Activated CD4-positive, alpha-beta T cell treated with anti-CD3 and anti-CD28 coated beads, Interleukin-2, amount 50 U/mL, for 1 hour (primary cell): ENCODE measurements around the gene TFF1.
"Not testable (repeated sequence)": the region's sequence is repeated elsewhere in the genome, so short reads cannot be mapped to it uniquely, and the experiment has no call there.

Experiments used
- DNase-seq: peaks from one replicate; pipeline ENCODE4 v3.0.0-alpha.2; 2020

The TFF1 gene

GRCh38 chr21:42366292-42367010, at the start of gene TFF1:
Gene TFF1, minus strand, starts transcription at chr21:42366535. Its CDS starts 40 bp downstream, at chr21:42366495.
- no peak for DNase-seq

- DNase-seq = peak; percentile 89
Observed at GRCh38 chr21:42414928-42415769, 48.8 kb upstream of the TFF1 start.

GRCh38 chr21:42414553-42414927, 48.2 kb upstream of the TFF1 start:
- DNase-seq = no peak

DNA sequence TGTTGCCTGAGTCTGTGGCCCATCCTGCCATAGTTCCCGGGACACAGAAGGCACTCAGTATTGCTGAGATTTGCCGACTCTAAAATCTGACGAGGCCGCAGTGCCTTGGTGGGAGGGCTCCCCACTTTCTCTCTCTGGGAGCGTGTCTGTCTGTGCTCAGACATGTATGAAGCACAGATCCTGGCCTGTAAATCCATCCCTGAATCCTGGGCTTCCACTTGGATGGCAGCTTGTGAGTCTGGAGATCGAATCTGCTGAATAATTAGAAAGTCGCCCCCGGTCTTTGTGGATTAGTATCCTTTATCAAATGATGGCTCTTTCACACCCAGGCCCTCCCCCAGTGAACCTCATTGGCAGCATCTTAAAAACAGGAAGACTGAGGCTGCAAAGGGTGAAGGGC, 47.7 kb upstream of the TFF1 start:
- DNase-seq = no peak

- DNase-seq = no peak
Observed at GRCh38 chr21:42413500-42413899, 47.2 kb upstream of the TFF1 start.

- DNase-seq = no peak
Observed at GRCh38 chr21:42413093-42413492, 46.8 kb upstream of the TFF1 start.

DNA sequence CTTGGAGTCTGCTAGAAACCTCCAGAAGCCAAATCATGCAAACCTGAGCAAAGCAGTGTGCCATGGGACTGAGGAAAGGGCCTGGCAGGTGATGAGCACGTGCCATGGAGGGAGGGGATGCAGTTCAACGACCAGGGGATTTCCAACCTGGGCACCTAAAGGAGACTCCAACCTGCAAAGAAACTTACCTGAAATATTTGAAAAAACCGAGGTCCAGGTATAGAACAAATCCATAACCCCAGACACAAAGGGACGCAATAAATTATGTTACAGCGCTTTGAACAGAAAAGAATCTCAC, 46.2 kb upstream of the TFF1 start:
- DNase-seq = no peak

DNA sequence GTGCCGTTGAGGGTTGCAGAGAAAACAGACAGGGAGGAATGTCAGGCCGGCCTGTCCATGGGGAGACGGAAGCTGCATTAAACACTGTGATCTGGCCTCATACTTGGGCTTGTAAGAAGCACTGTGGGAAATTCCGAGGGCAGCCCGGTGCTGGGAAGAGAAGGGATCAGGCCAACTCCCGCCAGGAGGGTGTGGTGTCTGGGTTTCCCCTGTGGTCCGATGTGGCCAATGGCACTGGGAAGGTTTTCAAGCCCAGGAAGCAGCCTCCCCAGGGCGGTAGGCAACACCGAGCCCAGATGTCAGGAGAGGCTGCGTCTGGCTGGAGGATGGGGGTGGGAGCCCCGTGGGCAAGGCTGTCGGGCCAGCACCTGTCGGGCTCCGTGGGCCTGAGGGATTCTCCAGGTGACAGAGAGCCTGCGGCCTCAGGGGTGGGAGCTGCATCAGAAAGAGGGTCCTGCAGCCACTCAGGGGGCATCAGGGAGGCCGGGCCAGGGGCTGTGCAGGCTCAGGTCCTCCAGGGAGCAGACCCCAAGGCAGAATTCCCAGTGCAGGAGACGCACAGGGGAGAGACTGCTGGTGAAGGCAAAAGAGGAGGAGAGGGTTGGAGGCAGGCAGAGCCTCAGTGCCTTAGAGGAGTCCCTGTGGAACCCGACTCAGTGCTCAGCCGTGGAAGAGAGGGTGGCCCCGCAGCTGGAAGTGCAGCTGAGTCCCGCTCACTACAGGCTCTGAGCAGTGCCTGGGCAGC, 45.7 kb upstream of the TFF1 start:
- no peak for DNase-seq

- DNase-seq = peak; percentile 48
Observed at GRCh38 chr21:42411197-42411869, 45.0 kb upstream of the TFF1 start.

GRCh38 chr21:42409366-42409765, 43.0 kb upstream of the TFF1 start:
- DNase-seq = no peak

GRCh38 chr21:42408718-42409117, 42.4 kb upstream of the TFF1 start:
- not testable (repeated sequence) for DNase-seq

DNA sequence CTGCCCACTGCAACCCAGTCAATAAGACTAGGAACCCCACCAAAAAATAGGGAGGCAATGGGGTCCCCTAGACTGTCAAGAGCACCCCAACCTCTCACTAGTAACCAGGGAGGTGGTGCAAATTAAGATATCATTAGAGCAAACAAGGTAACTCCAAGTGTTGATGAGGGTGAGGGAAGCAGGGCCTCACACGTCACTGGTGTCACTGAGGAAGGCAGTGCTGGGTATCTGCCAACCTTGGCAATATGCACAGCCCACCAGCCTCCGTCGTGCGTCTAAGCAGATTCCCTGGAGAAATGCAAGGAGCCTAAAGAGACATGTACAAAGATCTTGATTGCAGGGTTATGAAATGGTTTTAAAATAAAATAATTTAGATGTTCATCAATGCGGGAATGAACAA, 41.1 kb upstream of the TFF1 start:
- DNase-seq = no peak

DNA sequence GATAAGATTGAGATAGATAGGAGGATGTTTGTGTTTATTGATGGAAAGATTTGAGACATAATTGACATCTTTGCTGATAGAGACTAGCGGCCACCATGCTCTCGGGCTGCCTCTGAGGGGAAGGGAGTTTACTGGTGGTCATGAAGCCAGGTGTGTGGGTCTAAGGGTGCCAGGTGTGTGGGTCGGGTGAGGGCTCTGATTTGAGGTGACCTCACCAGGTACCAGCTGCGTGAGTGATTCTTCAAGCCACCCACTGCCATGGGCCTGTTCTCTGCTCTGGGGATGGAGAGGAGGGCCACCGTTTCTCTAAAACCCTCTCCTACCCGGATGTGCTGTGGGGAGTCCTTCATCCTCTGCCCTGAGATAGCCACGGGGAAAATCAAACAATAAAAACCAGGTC, 40.5 kb upstream of the TFF1 start:
- DNase-seq = no peak

GRCh38 chr21:42406201-42406621, 39.9 kb upstream of the TFF1 start:
- DNase-seq = peak; percentile 43

GRCh38 chr21:42405064-42406013, 39.0 kb upstream of the TFF1 start:
- DNase-seq = no peak

DNA sequence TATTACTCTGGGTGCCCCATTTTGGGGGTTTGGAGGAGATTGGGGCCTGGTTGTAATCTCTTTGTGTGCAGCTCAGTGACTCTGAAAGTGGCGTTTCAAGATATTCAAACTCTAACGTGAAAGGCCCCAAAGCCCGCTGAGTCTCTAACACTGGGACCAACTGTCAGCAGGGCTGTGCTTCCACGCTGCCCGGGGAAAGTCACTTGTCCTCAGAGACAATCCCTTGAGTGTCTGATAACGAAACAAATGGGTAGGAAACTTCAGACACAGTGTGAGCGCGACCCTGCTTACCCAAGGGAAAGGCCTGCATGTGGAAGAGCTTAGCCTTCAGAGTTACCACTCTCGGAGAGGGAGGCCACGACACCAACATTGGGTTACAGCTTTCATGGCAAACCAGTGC, 38.2 kb upstream of the TFF1 start:
- no peak for DNase-seq

DNA sequence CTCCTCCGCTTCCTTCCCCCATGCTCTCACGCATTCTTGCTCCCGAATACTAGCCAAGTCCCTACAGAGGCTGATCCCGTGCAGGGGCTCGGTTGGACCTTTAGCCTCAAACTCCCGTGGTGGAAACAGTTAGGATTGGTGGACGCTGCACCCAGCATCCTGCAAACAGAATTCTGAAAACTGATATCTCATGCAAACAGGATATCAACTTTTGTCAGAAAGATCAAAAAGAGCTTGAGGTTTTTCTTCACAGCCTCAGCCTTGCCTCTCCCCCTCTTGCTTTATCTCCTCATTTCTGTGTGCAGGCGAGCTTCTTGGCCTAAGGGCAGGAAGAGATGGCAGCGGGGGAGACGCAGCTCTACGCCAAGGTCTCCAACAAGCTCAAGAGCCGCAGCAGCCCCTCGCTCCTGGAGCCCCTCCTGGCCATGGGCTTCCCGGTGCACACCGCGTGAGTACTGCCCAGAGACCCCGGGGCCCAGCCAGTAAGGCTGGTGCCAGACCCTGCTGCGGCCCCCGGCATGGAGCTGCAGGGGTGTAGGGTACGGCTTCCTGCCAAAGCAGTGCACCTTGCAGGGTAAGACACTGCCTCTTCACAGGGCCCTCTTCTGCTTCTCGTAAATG, 37.4 kb upstream of the TFF1 start, which contains the start of gene UBASH3A:
Gene UBASH3A (plus strand): TSS at position 292 of the 621 bp plus-strand sequence. CDS start 44 bp downstream, at position 336.
- DNase-seq = peak; percentile 49

- no peak for DNase-seq
Observed at GRCh38 chr21:42401820-42402251, 35.5 kb upstream of the TFF1 start.

GRCh38 chr21:42401154-42401553, 34.8 kb upstream of the TFF1 start:
- no peak for DNase-seq

- no peak for DNase-seq
Observed at GRCh38 chr21:42400525-42400924, 34.2 kb upstream of the TFF1 start.

GRCh38 chr21:42398436-42399028, 32.2 kb upstream of the TFF1 start:
- DNase-seq = no peak
